Measurements from ENCODE around the gene C2CD2L.
"Not testable (repeated sequence)": the region's sequence is repeated elsewhere in the genome, so short reads cannot be mapped to it uniquely, and the experiment has no call there.

The C2CD2L gene

GRCh38 chr11:119106564-119107537, at the start of gene C2CD2L:
TSS of gene C2CD2L (plus strand) at chr11:119107344. CDS start at chr11:119107742, 398 bp downstream.
- DNase-seq, result peak; percentile 90

GRCh38 chr11:119059128-119059527, 48.0 kb upstream of the C2CD2L start:
- DNase-seq, result not testable (repeated sequence)

DNA sequence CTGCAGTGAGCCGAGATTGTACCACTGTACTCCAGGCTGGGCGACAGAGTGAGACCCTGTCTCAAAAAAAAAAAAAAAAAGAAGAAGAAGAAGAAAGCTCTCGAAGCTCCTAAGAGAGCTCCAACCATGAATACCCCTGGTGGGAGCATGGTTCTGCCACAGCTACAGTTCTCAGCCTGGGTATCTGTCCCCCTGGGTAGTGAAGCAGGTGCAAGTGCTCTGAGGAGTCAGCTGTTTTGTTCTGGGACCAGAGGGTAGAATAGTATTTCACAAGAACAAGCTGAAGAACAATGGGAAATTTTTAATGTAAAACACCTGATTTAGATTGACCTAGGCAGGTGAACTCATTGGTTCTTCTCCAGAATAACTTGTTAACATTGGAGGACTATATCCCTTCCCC, 45.9 kb upstream of the C2CD2L start:
- DNase-seq, result no peak

GRCh38 chr11:119062779-119063178, 44.4 kb upstream of the C2CD2L start:
- DNase-seq, result no peak

DNA sequence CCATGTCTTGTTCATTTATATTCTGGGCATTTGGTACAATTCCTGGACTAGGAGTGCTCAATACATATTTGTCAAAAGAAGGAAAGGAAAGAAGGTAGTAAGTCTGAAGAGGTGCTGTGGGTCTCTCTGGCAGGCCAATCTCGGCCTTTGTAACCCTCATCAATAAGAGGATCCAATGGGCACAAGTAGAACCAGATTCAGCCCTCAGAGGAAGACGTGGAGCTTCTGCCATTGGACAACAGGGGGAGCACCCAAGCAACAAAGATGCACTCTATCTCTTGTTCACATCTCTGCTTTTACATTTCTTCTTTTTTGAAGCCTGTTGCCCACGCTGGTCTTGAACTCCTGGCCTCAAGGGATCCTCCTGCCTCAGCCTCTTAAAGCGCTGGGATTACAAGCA, 41.8 kb upstream of the C2CD2L start:
- DNase-seq, result peak; percentile 42

- peak; percentile 99 for DNase-seq
Observed at GRCh38 chr11:119067371-119068222, 39.5 kb upstream of the C2CD2L start, which contains the start of gene VPS11. TSS of gene VPS11 (plus strand) at chr11:119067818. CDS start at chr11:119067824, 6 bp downstream.

DNA sequence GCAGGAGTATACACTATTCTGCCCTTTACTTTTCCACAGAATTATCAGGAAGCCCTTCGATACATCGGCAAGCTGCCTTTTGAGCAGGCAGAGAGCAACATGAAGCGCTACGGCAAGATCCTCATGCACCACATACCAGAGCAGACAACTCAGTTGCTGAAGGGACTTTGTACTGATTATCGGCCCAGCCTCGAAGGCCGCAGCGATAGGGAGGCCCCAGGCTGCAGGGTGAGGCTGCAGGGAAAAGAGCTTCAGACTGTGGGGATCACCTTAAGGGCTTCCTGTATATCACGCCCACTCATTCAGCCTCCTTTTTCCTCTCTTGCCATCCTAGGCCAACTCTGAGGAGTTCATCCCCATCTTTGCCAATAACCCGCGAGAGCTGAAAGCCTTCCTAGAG, 29.3 kb upstream of the C2CD2L start:
- DNase-seq, result no peak

GRCh38 chr11:119078675-119079420, 28.3 kb upstream of the C2CD2L start:
- no peak for DNase-seq

DNA sequence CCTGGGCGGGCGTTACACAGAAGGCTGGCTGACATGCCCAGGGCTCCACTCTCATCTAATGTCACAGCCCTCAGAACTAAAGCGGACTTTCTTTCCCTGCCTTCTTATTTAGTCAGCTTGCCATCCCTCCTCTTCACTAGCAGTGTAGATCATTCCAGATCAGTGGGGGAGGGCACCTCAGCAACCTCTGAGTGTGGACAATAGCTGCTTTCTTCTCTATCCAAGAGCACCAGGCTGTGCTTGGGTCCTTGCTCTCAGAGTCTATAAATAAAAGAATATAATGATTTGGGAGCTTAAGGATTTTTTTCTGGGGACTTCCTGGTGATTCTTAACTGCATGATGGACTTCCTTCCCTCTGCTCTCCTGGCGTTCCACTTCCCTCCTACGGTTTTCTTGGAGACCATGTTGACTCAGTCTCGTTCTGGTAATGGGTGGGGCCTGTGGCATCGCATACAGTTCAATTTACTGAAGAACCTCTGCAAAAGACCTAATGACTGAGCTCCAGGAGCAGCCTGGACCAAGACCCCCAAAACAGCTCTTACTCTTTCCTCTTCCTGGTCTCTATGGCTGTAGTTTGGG, 25.4 kb upstream of the C2CD2L start:
- DNase-seq, result no peak

DNA sequence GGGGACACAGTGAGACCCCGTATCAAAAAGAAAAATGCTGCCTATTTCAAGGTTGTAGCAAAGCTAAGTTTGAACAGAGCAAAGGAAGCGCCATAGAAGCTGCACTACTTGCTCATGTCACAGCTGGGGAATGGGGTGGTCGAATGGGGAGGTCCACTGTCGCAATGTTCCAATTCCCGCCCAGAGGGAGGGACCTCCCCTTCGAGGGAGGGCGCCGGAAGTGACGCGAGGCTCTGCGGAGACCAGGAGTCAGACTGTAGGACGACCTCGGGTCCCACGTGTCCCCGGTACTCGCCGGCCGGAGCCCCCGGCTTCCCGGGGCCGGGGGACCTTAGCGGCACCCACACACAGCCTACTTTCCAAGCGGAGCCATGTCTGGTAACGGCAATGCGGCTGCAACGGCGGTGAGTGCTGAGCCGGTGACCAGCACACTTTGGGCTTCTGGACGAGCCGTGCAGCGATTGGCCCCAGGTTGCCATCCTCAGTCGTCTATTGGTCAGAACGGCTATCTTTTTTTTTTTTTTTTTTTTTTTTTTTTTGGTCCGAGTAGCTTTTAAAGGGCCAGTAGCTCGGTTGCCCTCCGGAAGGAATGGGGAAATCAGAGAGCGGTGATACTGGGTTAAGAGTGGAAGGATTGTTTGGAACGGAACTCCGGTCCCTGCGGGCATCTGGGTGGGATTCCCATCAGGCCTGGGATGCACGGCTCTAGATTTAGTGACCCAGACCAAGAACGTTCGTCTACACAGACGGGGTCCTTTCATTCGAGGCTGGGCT, 22.3 kb upstream of the C2CD2L start, which contains the start of gene HMBS:
HMBS (plus strand) TSS at position 219 of the 774 bp plus-strand sequence; CDS start at position 372, 153 bp downstream.
- peak; percentile 94 for DNase-seq

DNA sequence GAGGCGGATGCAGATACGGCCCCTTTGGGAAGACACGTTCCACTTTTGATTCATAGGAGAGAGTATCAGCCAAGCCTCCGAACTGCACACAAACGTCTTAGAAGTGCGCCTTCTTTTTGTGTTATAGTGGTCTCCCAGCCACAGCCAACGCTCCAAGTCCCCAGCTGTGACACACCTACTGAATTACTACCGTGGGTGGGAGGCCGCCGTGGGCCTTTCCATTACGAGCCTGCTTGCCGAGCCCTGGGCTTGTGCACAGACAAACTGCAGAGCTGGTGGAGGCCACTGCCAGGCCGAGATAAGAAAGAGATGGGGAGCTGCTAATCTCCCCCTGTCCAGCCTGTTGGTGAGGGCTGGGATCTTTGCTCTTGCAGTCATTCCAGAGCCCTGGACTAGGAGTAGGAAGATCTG, 21.7 kb upstream of the C2CD2L start:
- peak; percentile 60 for DNase-seq

DNA sequence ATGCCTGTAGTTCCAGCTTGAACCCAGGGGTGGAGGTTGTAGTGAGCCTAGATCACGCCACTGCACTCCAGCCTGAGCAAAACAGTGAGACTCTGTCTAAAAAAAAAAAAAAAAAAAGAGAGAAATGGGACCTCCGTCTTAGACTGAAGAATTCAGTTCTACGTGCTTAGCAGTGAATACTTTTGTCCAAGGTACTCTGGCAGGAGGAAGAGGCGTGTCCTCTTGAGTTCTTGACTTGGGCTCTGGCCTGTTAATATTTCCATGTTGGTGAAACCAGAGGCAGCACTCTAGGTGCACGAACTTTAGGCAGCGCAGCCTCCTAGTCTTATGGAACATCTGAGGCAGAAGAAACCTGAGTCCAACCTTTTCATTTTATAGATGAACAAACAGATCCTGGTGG, 20.0 kb upstream of the C2CD2L start:
- no peak for DNase-seq

GRCh38 chr11:119087747-119088241, 19.4 kb upstream of the C2CD2L start:
- DNase-seq, result no peak

GRCh38 chr11:119088406-119088805, 18.7 kb upstream of the C2CD2L start:
- DNase-seq, result no peak

- no peak for DNase-seq
Observed at GRCh38 chr11:119089319-119089718, 17.8 kb upstream of the C2CD2L start.

- no peak for DNase-seq
Observed at GRCh38 chr11:119091178-119091577, 16.0 kb upstream of the C2CD2L start.

DNA sequence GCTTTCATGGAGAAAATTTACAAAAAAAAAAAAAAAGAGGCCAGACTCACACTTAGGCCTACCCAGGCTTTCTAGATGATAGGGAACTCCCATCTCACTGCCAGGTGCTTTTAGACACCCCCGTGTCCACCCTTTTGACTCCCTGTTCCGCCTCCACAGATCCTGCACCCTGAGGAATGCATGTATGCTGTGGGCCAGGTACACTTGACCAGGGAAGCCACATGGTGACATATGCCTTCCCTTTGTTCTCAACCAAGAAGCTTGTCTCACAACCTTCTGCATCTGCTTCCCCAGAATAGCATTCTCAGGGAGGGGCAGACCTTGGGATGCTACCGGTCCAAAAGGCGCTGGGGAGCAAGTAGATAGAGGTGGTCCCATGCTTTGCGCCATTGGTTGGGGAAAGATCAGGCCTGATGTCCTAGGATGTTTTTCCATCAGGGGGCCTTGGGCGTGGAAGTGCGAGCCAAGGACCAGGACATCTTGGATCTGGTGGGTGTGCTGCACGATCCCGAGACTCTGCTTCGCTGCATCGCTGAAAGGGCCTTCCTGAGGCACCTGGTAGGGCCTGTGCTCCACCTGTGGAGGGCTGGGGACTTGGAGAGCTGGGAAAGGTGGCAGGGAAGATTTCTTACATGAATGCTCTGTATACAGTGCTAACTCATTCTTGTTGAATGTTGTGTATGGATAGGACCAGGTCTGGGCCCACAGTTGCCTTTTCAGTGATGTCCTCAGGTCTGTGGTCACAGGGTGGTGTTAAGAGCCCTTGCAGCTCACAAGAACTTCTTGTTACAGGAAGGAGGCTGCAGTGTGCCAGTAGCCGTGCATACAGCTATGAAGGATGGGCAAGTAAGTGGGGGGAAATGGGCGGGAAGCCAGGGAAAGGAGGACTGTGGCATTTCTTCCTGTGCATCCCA, 14.9 kb upstream of the C2CD2L start:
- no peak for DNase-seq

DNA sequence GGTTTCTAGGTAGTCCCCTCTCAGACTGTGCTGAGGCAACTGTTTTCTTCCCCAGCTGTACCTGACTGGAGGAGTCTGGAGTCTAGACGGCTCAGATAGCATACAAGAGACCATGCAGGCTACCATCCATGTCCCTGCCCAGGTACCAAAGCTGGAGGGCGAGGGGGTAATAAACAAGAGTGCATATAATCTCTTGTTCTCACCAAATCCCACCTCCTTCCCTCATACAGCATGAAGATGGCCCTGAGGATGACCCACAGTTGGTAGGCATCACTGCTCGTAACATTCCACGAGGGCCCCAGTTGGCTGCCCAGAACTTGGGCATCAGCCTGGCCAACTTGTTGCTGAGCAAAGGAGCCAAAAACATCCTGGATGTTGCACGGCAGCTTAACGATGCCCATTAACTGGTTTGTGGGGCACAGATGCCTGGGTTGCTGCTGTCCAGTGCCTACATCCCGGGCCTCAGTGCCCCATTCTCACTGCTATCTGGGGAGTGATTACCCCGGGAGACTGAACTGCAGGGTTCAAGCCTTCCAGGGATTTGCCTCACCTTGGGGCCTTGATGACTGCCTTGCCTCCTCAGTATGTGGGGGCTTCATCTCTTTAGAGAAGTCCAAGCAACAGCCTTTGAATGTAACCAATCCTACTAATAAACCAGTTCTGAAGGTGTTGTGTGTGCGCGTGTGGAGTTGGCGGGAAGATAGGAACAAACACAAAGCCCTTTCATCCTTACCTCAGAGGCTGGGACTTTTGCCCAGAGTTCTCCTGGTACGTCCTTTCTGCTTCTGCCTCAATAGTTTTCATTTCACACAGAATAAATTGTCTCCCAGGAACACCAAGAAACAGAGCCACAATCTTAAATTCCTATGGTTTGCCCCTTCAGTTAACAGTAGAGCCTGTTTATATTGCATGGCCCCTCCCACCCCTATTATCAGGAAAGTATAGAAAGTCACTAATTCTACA, 14.0 kb upstream of the C2CD2L start:
- peak; percentile 43 for DNase-seq
